GM12878 (cell line): Measurements from ENCODE around the gene CHCHD6. TPM values are rescaled to one million over a fixed set of nuclear protein-coding genes. Genes with fewer than 3 reads are reported as not detected.

Experiments used
- BCLAF1 ChIP-seq: fragments of 450-650 bp; IDR thresholded peaks from 2 replicates; pipeline ENCODE4 v1.6.1; 2017; ENCODE audit warnings: antibody characterized with exemption, mild to moderate bottlenecking, moderate library complexity
- CHD2 ChIP-seq: IDR thresholded peaks from 2 replicates; pipeline ENCODE4 v1.6.1; 2011; ENCODE audit warnings: low read depth, low read length, improper control_type of control experiment, borderline replicate concordance
- FOS ChIP-seq: IDR thresholded peaks from 3 replicates; pipeline ENCODE4 v1.6.1; 2011; ENCODE audit warnings: borderline replicate concordance; ENCODE audit not compliant: insufficient read length; ENCODE audit errors: extremely low read depth
- IKZF2 ChIP-seq, 2 experiments: fragments of 450-650 bp; IDR thresholded peaks; 2 replicates each; pipeline ENCODE4 v1.6.1; 2017; ENCODE audit warnings: mild to moderate bottlenecking in 2 of 2, moderate library complexity in 2 of 2
- IRF4 ChIP-seq: IDR thresholded peaks from 2 replicates; pipeline ENCODE4 v1.6.1; 2011; ENCODE audit warnings: low read depth, low read length
- JUND ChIP-seq: IDR thresholded peaks from 2 replicates; pipeline ENCODE4 v1.6.1; 2012; ENCODE audit warnings: low read depth, mild to moderate bottlenecking, low read length, improper control_type of control experiment, moderate library complexity
- PKNOX1 ChIP-seq: fragments of 450-650 bp; IDR thresholded peaks from 2 replicates; pipeline ENCODE4 v1.6.1; 2016; ENCODE audit warnings: mild to moderate bottlenecking
- SMARCA5 ChIP-seq: fragments of 450-650 bp; IDR thresholded peaks from 2 replicates; pipeline ENCODE4 v1.6.1; 2017; ENCODE audit warnings: mild to moderate bottlenecking
- SPI1 ChIP-seq: IDR thresholded peaks from 2 replicates; pipeline ENCODE4 v1.6.1; 2011; ENCODE audit warnings: low read depth, mild to moderate bottlenecking, low read length, moderate library complexity, borderline replicate concordance; ENCODE audit not compliant: insufficient read depth
- SREBF1 ChIP-seq: IDR thresholded peaks from 2 replicates; pipeline ENCODE4 v1.6.1; 2012; ENCODE audit warnings: mild to moderate bottlenecking, low read length
- STAT3 ChIP-seq: IDR thresholded peaks from 2 replicates; pipeline ENCODE4 v1.6.1; 2011; ENCODE audit warnings: low read depth, low read length, improper control_type of control experiment
- ZBTB33 ChIP-seq: fragments of 450-650 bp; IDR thresholded peaks from 2 replicates; pipeline ENCODE4 v1.6.1; 2017; ENCODE audit warnings: mild to moderate bottlenecking
- ZNF207 ChIP-seq: fragments of 450-650 bp; IDR thresholded peaks from 2 replicates; pipeline ENCODE4 v1.6.1; 2014; ENCODE audit warnings: antibody characterized with exemption, mild to moderate bottlenecking, borderline replicate concordance
- ZZZ3 ChIP-seq: IDR thresholded peaks from 2 replicates; pipeline ENCODE4 v1.6.1; 2011; ENCODE audit warnings: low read depth; ENCODE audit not compliant: control insufficient read depth, insufficient read length
- polyA plus RNA-seq, 11 experiments: library from polyadenylated mRNA; depleted of rRNA in 4 of 11; unstranded in 6 of 11; stranded (reverse) in 5 of 11; fragments of >200 nt; fragmentation: Nextera tagmentation in 4 of 11; fragmentation: Illumina TruSeq in 1 of 11; extraction: Ambion mirVana in 4 of 11; extraction: Trizol in 1 of 11; gene quantifications; 1 replicate in 1 of 11; 2 replicates in 10 of 11; pipeline versions ENCODE4 v1.2.1 to v1.2.3, GENCODE V29; 2011 to 2016; ENCODE audit warnings: inconsistent platforms in 2 of 11, missing spikeins in 2 of 11, low read depth in 1 of 11
- total RNA-seq, 4 experiments: library from RNA; depleted of rRNA in 3 of 4; stranded (reverse); fragments of >200 nt in 3 of 4; fragmentation: Illumina TruSeq in 1 of 4; extraction: Trizol in 1 of 4; gene quantifications; 2 replicates each; pipeline versions ENCODE4 v1.2.1 to v1.2.3, GENCODE V29; 2013 to 2021

Gene CHCHD6
- total and polyA plus RNA-seq, 10 of the 15 experiments (the other 5 are each of a cell fraction or from before 2014, with no cell fraction given) = 2.7 to 16.7 (median 12.3) TPM

- TF ChIP-seq FOS (no peak), ZNF207 (no peak), ZBTB33 (no peak), SMARCA5 (no peak), SREBF1 (no peak), JUND (no peak), CHD2 (no peak), PKNOX1 (no peak), SPI1 (no peak), BCLAF1 (no peak), IKZF2 (IDR thresholded peaks at IDR 0.05) (no peak), ZZZ3 (no peak), STAT3 (no peak), IRF4 (no peak)
Observed at GRCh38 chr3:126936853-126937425, 232.9 kb downstream of the CHCHD6 start (continued).
